Measurements from ENCODE around the gene CELF6.

GRCh38 chr15:72239652-72240051 is 80.3 kb downstream of the CELF6 start:
- TF ChIP-seq POLR2A (IDR thresholded peaks at IDR 0.05; ENCODE audit: low read depth, low read length) = no peak
- TF ChIP-seq CTCF (IDR thresholded peaks at IDR 0.05; ENCODE audit: extremely low read depth in 1 of 2, insufficient read depth in 1 of 2, low read depth in 1 of 2, low read length in 2 of 2) = no peak
- no peak for TF ChIP-seq EZH2 (IDR thresholded peaks at IDR 0.05; ENCODE audit: borderline replicate concordance, low read depth, low read length, severe bottlenecking)
- no peak for TF ChIP-seq POLR2AphosphoS5 (IDR thresholded peaks at IDR 0.05; ENCODE audit: insufficient read depth, low read depth, low read length)
- no peak for TF ChIP-seq FOS (IDR thresholded peaks at IDR 0.05; ENCODE audit: borderline replicate concordance, insufficient read depth, low read length)
